ENCODE measurements around the gene RFWD3. TPM values are rescaled to one million over a fixed set of nuclear protein-coding genes. Genes with fewer than 3 reads are reported as not detected.

Gene RFWD3
- total and polyA plus RNA-seq, 2 of the 4 experiments (the other 2 are of a cell fraction), result 16.7 to 27.6 TPM

DNA sequence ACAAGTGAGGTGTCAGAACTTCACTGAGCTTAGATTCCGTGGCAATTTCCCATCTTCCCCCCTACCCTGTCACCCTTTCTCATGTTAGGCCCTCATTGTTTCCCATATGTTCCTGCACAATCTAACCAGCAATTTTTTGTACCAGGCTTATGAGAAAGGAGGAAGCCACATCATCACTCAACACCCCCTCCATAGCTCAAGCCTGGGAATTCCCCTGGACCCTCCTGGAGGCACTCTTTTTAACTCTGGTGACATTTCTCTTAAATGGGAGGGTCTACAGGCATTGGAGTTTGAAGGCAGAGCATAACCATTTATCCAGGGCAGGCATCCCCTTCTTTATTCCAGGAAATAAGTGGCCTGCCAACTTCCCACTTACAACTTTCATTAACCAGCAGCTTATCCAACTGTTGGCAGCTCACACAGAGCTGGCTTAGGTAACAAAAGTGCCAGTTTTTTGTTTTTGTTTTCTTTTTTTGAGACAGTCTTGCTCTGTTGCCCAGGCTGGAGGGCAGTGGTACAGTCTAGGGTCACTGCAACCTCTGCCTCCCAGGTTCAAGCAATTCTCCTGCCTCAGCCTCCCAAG is 49.4 kb downstream of the RFWD3 start:
- DNase-seq (no peak), ATAC-seq (ENCODE audit: low read depth) (no peak)
- H3K14ac ChIP-seq (replicated peaks; ENCODE audit: low read depth, low read length), result no peak overlapping the region
- H2BK20ac ChIP-seq (ENCODE audit: low read depth, low read length), result no peak overlapping the region
- H4K5ac ChIP-seq (ENCODE audit: low read depth, low read length), result no peak overlapping the region
- peaks cover 2% of the 10 kb centered on the region; the same call in 1 of the 2 replicates for H3K36me3 ChIP-seq (ENCODE audit: control insufficient read depth, insufficient read depth, low read length)
- H2AK9ac ChIP-seq (replicated peaks; ENCODE audit: low read depth, low read length, poor library complexity), result no peak overlapping the region
- CTCF ChIA-PET, result no interaction called here
- no peak overlapping the region for H2BK15ac ChIP-seq (ENCODE audit: low read depth, low read length)
- H4K8ac ChIP-seq (ENCODE audit: low read depth in 2 of 2, low read length in 2 of 2), result no peak overlapping the region
- no peak overlapping the region for H2AFZ ChIP-seq (replicated peaks; ENCODE audit: low read length, poor library complexity)
- H3K9me1 ChIP-seq (ENCODE audit: insufficient read depth, low read length), result peaks cover 2% of the 10 kb centered on the region; the same call in 1 of the 2 replicates
- H3K9ac ChIP-seq (ENCODE audit: low read depth, low read length), result no peak overlapping the region
- no peak overlapping the region for H2AK5ac ChIP-seq (ENCODE audit: low read depth, low read length)
- no peaks in the 10 kb centered on the region for H4K20me1 ChIP-seq (ENCODE audit: insufficient read depth, low read length)
- H3K9me3 ChIP-seq (ENCODE audit: control insufficient read depth, insufficient read depth, low read length), result no peaks in the 10 kb centered on the region
- no peak overlapping the region for H3K56ac ChIP-seq (ENCODE audit: extremely low read depth, insufficient read depth, low read length)
- peaks cover 0 to 7% of the 10 kb centered on the region in 2 experiments; a peak in 3 of 4 replicates for H3K79me1 ChIP-seq (ENCODE audit: low read depth in 1 of 2, low read length in 2 of 2)
- H3K23ac ChIP-seq (ENCODE audit: low read depth, low read length), result no peak overlapping the region
- H3K4me2 ChIP-seq (ENCODE audit: low read depth, low read length), result no peak overlapping the region
- no peak overlapping the region for H4K91ac ChIP-seq (ENCODE audit: insufficient read depth, low read depth, low read length)
- dilution Hi-C loops (cut with HindIII; ENCODE audit: low sequenced_read_pairs, unreplicated experiment) (no loop called here), in situ Hi-C loops (cut with MboI; ENCODE audit: low sequenced_read_pairs) (no loop called here), intact Hi-C loops (cut with micrococcal nuclease) (no loop called here)
- peaks cover 3% of the 10 kb centered on the region; the same call in 1 of the 2 replicates for H3K4me1 ChIP-seq (ENCODE audit: control insufficient read depth, insufficient read depth, low read length)
- POLR2A ChIA-PET (ENCODE audit: unreplicated experiment), result no interaction called here
- H2BK5ac ChIP-seq (ENCODE audit: low read depth, low read length, poor library complexity, severe bottlenecking), result no peak overlapping the region
- no CpG with 5 or more reads among the region's 1 CpG for WGBS, 2 experiments (ENCODE audit: extremely low coverage in 2 of 2, insufficient read length in 1 of 2)
- H3K27ac ChIP-seq (ENCODE audit: insufficient read depth, low read length), result no peak overlapping the region
- H3K27me3 ChIP-seq (ENCODE audit: control insufficient read depth, insufficient read depth, low read length), result no peaks in the 10 kb centered on the region
- no peak overlapping the region for H3K4me3 ChIP-seq (ENCODE audit: insufficient read depth, low read depth, low read length)
- no TSS peak for BruUV-seq (replicated peaks)
- TF ChIP-seq RFX5 (IDR thresholded peaks at IDR 0.05; ENCODE audit: low read depth, low read length) (no peak), NFE2L2 (IDR thresholded peaks at IDR 0.05; ENCODE audit: low read depth, low read length) (no peak), MAZ (IDR thresholded peaks at IDR 0.05; ENCODE audit: borderline replicate concordance, low read depth, low read length) (no peak)
- TF ChIP-seq, protein P1, sequence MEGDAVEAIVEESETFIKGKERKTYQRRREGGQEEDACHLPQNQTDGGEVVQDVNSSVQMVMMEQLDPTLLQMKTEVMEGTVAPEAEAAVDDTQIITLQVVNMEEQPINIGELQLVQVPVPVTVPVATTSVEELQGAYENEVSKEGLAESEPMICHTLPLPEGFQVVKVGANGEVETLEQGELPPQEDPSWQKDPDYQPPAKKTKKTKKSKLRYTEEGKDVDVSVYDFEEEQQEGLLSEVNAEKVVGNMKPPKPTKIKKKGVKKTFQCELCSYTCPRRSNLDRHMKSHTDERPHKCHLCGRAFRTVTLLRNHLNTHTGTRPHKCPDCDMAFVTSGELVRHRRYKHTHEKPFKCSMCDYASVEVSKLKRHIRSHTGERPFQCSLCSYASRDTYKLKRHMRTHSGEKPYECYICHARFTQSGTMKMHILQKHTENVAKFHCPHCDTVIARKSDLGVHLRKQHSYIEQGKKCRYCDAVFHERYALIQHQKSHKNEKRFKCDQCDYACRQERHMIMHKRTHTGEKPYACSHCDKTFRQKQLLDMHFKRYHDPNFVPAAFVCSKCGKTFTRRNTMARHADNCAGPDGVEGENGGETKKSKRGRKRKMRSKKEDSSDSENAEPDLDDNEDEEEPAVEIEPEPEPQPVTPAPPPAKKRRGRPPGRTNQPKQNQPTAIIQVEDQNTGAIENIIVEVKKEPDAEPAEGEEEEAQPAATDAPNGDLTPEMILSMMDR (conservative IDR thresholded peaks at IDR 0.05; ENCODE audit: low read depth, low read length), result no peak
- TF ChIP-seq, protein P2, sequence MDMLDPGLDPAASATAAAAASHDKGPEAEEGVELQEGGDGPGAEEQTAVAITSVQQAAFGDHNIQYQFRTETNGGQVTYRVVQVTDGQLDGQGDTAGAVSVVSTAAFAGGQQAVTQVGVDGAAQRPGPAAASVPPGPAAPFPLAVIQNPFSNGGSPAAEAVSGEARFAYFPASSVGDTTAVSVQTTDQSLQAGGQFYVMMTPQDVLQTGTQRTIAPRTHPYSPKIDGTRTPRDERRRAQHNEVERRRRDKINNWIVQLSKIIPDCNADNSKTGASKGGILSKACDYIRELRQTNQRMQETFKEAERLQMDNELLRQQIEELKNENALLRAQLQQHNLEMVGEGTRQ (IDR thresholded peaks at IDR 0.05; ENCODE audit: low read depth, low read length), result no peak
- no peak overlapping the region for H2BK120ac ChIP-seq (ENCODE audit: low read depth, low read length)
- H3K18ac ChIP-seq (ENCODE audit: low read depth, low read length), result no peak overlapping the region
- no peak overlapping the region for H3K4ac ChIP-seq (ENCODE audit: low read depth, low read length)

Data from IMR-90 (cell line).